ENCODE measurements around the gene ICAM1.
"Not testable (repeated sequence)": the region's sequence is repeated elsewhere in the genome, so short reads cannot be mapped to it uniquely, and the experiment has no call there.

The ICAM1 gene, protein sequence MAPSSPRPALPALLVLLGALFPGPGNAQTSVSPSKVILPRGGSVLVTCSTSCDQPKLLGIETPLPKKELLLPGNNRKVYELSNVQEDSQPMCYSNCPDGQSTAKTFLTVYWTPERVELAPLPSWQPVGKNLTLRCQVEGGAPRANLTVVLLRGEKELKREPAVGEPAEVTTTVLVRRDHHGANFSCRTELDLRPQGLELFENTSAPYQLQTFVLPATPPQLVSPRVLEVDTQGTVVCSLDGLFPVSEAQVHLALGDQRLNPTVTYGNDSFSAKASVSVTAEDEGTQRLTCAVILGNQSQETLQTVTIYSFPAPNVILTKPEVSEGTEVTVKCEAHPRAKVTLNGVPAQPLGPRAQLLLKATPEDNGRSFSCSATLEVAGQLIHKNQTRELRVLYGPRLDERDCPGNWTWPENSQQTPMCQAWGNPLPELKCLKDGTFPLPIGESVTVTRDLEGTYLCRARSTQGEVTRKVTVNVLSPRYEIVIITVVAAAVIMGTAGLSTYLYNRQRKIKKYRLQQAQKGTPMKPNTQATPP

DNA sequence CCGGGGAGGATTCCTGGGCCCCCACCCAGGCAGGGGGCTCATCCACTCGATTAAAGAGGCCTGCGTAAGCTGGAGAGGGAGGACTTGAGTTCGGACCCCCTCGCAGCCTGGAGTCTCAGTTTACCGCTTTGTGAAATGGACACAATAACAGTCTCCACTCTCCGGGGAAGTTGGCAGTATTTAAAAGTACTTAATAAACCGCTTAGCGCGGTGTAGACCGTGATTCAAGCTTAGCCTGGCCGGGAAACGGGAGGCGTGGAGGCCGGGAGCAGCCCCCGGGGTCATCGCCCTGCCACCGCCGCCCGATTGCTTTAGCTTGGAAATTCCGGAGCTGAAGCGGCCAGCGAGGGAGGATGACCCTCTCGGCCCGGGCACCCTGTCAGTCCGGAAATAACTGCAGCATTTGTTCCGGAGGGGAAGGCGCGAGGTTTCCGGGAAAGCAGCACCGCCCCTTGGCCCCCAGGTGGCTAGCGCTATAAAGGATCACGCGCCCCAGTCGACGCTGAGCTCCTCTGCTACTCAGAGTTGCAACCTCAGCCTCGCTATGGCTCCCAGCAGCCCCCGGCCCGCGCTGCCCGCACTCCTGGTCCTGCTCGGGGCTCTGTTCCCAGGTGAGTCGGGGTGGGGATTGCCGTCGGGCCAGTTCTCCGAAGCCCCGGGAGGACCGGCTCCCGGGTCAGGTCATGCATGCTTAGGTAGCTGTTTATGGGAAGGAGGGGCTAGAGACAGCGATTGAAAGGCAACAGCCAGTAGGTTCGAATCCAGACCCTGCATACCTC, at the start of gene ICAM1:
ICAM1 (plus strand) TSS at position 505 of the 779 bp plus-strand sequence; CDS start at position 545, 40 bp downstream.
- DNase-seq, result peak; percentile 79

DNA sequence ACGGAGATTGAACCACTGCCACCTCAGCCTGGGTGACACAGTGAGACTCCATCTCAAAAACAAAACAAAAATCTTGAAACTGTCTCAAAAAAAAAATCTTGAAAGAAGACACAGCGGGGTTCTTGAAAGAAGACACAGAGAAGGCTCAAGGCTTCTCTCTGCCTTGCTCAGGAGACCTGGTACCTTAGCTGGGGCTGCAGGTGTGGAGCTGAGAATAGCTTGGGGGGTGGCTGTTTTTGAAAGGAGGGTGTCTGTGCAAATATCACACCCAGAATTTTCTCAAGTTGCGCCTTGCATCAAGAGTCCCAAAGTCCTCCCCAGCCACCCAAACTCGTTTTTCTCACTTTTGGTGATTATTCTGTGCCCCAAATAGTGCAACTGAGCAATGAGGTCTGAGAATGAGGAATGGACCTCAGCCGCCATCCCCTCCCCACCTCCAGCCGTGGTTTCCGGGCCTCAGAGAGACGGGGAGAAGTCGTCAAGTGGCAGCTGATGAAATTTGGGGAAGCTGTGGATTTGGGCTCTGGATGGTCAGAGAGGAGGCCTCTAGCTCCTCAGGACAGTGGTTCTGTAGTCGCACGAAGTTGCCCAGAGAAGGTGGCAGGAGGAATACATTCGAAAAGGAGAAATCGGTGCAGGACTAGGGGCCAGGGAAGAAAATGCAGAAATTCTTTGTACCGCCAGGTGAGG, 48.6 kb upstream of the ICAM1 start:
- no peak for DNase-seq

DNA sequence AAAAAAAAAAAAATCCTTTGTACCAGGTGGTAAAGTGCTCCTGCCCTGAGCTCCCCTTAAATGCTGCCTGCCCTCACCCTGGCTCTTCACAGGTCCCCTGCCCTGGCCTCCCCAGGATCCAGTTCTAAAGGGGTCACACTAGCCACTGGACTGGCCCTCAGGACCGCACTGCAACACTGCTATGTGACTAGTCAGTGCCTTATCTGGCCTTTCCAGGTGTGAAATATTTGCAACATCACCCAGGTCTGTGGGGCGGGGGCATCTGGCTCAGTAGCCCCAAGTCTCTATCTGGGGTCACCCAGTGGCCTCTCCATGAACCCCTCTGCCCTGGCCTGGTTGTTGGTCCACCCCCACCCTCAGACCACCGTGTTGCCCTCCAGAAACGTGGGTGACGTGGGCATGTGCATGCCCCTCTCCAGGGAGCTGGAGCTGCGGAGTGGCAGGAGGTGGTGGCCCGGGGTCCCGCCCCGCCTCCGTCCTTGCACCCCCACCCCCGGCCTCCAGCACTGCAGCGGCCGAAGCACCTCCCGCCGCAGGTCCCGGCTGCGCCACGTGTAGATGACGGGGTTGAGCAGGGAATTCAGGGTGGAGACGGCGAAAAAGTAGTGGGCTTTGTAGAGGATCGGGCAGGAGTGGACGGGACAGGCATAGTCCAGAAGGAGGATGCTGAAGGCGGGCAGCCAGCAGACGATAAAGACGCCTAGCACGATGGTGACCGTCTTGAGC, 47.3 kb upstream of the ICAM1 start:
- no peak for DNase-seq

DNA sequence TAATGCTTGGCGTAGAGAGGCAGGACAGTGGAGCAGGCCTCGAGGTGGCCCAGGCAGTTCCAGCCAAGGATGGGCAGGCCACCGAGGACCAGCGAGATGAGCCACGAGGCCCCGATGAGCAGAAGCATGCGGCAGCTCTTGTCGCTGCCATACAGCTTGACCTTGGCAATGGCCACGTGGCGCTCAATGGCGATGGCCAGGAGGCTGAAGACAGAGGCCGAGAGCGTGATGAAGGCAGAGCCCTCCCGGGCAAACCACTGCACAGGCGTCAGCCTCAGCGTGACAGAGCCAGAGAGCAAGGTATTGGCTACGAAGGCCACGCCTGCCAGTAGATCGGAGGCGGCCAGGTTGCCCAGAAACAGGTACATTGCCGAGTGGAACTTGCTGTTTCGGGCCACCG, 46.6 kb upstream of the ICAM1 start:
- DNase-seq, result no peak

DNA sequence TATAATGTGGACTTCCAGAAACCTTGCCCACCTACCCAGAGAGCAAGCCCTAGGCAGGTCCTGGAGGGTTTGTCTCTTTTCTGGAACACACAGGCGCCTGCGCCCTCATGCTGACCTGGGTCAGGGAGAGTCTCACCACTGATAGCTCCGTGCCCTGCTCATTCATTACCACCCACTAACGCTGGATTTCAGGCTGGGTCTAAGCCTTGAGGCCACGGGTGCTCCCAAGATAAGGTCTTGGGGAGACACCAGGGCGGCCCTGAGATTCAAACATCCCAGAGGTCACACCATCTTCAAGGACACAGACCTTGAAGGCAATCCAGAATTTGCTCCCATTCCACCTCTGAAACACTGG, 44.9 kb upstream of the ICAM1 start:
- DNase-seq, result no peak

DNA sequence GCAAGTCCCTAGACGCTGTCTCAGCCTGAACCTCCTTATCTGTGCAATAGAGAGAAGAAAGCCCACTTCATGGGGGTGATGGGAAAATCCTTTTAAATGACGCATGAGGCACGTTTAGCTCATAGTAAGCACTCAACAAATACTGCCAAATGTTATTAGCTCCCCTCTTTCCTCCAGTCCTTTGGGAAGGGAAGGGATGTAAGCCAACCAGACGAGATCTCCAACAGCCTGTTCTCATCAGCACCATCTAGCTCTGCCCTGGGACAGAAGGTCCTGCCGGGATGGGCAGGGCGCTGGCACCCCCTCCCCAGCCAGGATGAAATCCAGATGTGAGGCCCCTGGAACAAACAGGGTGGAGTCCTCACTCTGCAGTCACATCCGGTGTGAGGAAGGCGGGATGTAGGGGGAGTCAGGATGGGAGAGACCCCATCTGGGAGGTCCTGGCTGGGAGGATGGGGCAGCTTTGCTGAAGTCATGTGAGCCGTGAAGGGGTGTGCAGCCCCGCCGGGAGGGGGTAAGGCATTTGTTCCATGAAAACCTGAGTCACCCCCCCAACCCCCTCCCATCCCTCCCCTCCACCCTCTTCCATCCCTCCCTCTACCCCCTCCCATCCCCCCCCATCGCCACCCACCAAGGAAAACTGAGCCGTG, 44.4 kb upstream of the ICAM1 start:
- no peak for DNase-seq

DNA sequence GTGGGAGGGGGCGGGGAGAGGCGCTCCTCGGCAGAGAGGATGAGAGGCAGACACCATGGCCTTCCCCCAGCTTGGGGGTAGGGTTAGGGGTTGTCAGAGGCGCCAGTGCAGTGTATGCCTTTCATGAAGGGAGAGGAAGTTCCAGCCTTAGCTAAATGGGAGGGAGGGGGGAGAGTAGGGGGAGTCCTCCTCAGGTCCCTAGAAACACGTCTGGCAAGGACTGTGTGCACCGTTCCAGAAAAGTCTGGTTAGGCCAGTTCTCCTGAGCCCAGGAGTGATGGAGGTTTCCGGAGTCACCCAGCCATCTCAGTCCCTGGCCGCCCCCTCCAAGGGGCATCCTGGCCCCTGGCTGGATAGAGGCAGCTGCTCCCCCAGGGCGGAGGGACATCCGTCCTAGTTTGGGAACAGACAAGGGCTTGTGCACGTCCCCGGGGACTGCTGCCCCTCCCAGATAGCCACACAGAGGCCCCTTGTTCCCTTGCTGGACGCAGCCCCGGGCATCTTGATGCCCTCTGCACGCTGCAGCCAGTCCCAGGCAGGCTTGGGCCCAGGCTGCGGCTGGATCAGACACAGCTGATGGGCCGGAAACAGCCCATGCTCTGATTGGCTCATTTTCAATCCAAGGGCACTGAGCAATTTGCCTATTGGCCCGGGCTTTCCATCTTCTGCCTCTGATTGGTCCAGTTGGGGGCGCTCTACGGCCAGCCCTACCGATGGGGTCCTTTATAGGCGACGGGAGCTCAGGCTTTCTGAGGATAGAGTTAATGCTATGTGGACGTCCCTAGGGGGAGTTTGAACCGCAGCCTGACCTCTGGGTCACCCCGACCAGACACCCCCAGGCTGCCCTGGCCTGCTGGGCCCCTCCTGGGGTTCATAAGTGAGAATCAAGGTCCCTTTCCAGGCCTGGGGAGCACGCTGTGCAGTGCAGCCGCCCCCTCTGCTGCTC, 43.6 kb upstream of the ICAM1 start:
- no peak for DNase-seq

DNA sequence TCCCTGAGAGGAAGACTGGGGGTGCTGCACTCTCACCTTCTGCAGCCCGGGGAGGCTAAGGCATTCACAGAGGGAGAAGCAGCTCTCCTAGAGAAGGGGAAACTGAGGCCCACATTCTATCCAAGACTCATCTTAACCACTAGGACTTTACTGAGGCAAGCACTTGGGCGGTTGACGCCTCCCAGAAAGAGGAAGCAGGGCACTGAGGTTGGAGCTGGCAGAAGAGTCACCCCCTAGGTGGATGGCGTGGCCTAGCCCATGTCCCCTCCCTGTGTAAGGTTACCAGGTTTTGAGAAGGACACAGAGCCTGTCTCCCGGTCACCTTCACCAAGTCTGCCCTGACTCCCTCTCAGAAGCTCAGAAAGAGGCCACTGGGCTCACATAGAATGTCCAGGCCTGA, 42.5 kb upstream of the ICAM1 start:
- DNase-seq, result no peak

DNA sequence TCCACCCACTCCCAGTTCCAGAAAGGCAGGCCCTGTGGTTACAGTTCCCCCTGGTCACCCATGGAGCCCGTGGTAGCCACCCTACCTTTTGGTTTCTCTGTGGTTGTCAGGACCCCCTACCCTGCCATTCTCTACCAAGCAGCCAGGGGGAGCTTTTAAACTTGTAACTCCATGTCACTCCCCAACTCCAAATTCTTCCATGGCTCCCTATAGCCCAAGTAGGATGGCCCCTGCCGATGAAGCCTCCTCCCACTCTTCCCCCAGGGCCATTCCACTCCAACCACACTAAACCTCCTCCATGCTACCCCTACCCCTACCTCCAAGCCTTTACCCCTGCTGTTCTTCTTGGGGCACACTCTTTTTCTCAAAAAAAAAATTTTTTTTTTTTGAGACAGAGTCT, 42.0 kb upstream of the ICAM1 start:
- no peak for DNase-seq

DNA sequence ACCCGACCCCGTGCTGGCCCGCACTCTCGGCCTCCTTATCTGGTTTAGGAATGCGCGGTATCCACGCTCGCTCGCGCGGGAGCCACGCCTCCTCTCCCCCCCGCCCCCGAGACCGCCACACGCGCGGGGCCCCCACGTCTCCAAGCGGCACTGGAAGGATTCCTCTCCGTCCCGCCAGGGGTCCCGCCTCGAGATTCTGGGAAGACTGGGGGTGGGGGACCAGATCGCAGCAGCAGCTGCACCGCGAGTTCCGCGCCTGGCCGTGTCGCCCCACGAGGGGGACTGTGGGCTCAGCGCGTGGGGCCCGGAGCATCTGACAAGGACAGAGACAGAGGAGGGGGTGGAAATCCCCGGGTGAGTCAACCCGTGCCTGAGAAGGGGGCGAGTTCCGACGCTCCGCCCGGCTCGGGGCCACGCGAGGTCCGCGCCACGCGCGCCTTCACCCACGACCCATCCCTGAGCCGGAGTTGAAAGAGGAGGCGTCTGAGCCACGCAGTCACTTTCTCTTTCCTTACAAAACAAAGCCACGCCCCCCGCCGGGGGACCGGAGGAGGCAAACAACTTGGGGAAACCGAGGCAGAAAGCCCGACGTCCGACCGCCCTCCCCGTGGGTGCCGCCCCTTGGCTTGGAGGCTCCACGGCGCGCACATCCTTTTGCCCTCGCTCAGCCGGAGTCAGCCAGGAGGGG, 40.6 kb upstream of the ICAM1 start:
- no peak for DNase-seq

DNA sequence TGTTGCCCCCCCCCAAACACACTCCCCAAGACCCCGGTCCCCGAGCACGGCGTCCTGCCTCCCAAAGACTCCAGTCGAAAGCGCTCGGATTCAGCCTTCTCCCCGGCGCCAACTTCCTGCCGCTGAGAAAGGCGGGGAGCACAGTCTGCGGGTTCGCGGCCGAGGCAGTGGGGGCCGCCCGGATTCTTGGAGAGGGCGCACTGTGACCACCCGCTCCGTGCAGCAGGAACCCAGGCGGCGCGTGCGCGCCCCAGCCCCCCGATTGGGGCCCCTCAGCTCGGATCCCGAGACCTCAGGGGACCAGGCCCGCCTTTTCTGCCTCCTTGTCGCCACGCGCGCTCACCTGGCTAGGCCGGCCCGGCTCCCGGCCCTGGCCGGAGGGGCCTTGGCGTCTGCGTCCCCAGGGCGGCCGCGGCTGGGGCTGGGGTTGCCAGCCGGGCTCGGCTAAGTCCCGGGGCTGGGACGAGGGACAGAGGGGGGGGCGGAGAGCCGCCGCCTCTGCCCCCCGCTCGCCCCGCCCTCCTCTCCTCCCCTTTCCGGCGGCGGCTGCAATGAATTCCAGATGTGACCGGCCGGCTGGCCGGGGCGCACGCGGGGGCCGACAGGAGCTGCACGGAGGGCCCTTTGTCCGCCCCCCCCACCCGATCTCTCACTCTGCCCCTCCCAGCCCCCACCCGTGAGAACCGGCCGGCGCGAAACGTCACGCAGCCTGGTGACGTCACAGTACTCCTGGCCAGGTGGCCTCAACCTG, 39.9 kb upstream of the ICAM1 start, which contains the start of gene S1PR2:
S1PR2 (minus strand) TSS at position 471 of the 751 bp plus-strand sequence. CDS start 6,426 bp downstream, outside the sequence.
- DNase-seq, result peak; percentile 35

DNA sequence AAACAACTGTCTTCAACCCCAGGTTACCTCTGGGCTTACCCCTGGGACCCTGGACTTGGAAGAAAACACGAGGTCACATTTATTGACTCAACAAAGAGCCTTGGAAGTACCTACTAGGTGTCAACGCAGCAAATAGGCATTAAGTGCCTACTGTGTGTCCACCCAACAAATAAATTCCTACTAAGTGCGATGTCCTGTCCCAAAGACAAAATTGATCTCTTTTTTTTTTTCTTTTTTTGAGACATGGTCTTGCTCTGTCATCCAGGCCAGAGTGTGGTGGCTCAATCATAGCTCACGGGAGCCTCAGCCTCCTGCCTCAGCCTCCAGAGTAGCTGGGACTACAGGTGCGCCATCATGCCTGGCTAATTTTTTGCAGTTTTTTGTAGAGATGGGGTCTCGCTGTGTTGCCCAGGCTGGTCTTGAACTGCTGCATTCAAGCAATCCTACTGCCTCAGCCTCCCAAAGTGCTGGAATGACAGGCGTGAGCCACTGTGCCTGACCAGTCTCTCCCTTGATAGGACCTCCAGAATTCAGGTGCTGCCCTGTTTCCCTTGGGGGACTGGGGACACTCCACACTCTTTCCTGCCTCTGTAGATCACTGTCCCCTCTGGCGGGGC, 39.2 kb upstream of the ICAM1 start:
- DNase-seq, result peak; percentile 16

DNA sequence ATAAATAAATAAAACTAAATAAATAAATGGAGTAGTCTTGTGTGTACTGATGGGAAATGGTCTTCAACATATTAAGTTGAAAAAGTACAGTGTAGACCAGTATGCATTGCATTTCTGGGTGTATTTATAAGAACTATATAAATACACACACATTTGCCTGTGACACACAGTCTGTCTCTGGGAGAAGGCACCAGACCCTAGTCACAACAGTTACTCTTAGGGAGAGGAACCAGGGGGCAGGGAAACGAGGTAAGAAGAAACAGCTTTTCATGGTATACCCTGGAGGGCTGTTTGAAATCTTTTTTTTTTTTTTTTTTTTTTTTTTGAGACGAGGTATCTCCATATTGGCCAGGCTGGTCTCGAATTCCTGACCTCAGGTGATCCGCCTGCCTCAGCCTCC, 37.0 kb upstream of the ICAM1 start:
- DNase-seq, result no peak

DNA sequence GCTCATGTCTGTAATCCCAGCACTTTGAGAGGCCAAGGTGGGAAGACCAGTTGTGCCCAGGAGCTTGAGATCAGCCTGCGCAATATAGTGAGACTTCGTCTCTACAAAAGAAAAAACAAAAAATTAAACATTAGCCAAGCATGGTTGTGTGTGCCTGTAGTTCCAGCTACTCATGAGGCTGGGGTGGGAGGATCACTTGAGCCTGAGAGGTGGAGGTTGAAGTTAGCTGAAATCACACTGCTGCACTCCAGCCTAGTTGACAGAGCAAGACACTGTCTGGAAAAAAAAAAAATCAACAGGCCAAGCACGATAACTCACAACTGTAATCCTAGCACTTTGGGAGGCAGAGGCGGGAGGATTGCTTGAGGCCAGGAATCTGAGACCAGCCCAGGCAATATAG, 35.9 kb upstream of the ICAM1 start:
- DNase-seq, result no peak

DNA sequence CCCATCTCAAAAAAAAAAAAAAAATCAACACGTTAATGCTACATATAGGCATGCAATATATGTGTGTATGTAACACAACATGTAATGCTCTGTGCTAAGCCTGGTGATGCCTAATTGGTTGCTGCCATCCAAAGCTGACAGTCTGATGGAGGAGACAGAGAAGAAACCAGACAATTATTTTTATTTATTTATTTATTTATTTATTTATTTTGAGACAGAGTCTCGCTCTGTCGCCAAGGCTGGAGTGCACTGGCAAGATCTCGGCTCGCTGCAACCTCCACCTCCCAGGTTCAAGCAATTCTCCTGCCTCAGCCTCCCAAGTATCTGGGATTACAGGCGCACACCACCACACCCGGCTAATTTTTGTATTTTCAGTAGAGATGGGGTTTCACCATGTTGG, 35.5 kb upstream of the ICAM1 start:
- DNase-seq, result not testable (repeated sequence)

DNA sequence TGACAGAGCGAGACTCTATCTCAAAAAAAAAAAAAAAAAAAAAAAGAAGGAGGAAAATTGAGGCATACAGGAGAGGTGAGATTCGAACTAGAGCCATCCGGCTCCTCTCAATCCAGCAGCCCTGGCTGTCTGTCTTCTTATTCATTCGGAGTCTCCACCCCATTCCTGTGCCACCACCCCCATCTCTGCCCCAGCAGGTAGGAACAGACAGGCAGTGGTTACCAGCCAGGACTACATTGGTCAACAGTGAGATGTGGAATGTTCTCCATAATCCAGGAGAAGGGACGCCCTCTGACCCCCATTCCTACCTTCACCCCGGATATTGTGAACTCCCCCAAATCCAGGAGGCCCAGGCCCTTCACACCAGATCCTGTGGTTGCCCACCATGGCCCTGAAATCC, 33.2 kb upstream of the ICAM1 start:
- DNase-seq, result no peak

DNA sequence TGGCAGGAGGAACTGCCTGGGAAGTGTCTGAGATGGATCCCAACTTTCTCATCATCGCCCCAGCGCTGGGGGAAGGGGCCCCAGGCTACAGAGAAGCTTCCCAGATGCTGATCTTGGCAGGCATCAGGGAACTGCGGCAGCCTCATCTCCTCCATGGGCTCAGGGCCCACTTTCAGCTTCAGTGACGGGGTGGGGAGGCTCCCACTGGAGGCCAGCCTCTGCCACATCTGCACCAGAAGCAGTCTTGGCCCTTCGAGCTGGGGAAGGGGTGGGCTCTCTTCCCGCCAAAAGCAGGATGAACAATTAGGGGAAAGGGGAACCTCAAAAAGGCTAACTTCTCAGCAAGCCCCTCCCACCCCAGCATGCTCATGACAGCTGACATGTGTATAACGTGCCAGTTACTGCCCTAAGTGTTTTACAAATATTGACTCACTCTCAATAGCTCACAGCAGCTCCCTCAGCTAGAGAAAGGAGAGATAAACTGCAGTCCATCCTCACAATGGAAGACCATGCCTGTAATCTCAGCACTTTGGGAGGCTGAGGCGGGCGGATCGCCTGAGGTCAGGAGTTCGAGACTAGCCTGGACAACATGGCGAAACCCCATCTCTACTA, 32.6 kb upstream of the ICAM1 start:
- no peak for DNase-seq

DNA sequence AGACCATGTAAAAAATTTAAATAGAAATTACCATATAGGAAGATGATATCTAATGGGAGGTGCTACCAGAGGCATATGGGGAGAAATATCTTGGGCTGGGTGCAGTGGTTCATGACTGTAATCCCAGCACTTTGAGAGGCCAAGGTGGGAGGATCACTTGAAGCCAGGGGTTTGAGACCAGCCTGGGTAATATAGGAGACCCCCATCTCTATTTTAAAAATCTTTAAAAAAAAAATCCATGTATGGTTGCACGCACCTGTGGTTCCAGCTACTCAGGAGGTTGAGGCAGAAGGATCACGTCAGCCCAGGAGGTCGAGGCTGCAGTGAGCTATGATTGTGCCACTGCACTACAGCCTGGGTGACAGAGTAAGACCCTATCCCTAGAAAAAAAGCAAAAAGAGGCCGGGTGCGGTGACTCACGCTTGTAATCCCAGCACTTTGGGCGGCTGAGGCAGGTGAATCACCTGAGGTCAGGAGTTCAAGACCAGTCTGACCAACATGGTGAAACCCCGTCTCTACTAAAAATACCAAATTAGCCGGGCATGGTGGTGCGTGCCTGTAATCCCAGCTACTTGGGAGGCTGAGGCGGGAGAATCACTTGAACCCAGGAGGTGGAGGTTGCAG, 29.0 kb upstream of the ICAM1 start:
- not testable (repeated sequence) for DNase-seq
